Measurements from ENCODE around the gene NPHP4. TPM values are rescaled to one million over a fixed set of nuclear protein-coding genes. Genes with fewer than 3 reads are reported as not detected.

Gene NPHP4
- total RNA-seq, 2 experiments from 2014 or later: 14.2 to 15.7 TPM

DNA sequence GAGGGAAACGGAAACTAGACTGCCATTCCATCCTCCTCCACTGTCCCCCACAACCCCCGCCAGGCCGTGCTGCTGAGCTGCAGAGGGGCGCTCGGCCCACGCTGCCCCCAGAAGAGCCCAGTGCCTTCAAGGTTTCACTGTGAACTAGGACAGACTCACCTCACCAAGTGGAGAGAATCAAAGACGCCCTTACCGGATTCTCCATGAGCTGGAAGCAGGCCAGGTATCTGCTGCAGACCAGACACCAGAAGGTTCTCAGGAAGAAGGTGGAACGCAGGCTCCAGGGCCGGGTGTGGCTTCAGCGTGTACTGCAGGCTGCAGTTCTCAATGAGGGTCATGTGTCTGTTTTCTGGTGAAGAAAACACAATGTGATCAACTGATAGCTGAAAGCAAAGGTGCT lies 30.6 kb downstream of the NPHP4 start:
- POLR2A ChIA-PET: no interaction called here
- CTCF ChIA-PET: no interaction called here

DNA sequence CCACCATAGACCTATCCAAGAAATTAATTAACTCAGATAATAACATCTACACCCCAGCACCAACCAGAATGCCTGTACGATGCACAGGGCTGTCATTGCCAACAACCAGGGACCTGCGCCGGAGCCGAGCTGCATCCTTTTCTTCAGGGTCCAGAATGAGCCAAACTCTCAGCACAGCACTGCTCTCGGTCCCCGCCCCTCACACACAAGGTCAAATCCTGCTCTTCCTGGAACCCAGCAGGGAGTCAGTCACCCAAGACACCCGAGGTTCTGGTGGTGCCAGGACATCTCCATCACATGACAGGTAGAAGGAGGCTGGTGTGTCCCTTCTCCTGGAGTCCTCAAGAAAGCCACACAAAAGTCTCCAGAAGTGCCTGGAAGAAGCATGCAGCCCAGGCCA lies 31.9 kb downstream of the NPHP4 start:
- ChIA-PET POLR2A (no interaction called here), CTCF (no interaction called here)

DNA sequence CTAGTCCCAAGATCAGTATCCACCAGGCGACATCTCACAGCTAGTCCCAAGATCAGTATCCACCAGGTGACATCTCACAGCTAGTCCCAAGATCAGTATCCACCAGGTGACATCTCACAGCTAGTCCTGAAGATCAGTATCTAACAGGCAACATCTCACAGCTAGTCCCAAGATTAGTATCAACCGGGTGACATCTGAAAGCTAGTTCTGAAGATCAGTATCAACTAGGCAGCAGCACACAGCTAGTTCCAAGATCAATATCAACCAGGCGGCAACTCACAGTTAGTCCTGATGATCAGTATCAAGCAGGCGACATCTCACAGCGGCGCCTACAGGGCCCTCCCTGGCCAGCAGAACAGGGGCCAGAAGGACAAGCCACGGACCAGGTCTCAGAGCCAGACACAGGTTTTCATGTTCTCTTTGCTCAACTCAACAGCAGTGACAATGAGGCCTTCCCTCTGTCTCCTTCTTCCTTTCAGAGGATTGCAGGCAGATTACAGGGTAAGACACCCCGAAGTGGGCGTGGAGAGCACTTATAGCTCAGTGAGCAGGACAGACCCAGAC lies 32.5 kb downstream of the NPHP4 start:
- CTCF ChIA-PET: no interaction called here
- POLR2A ChIA-PET: no interaction called here

DNA sequence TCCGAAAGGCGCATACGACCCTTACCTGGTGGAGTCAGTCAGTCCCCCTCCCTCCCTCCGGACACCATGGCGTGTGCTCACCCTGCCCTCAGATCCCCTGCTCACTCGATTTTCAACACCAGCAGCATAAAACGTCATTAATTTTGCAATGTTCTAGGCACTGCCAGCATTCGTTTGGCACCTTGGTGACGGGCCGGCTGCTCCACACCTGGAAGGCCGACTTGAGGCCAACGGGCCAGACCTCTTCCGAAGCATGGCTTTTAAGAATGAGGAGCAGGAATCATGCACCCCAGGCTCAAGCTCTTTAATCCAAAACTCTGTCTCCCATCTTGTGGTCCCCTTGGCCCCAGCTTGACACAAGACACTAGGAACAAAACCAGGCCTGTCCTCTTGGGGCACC lies 33.1 kb downstream of the NPHP4 start:
- CTCF ChIA-PET: no interaction called here
- POLR2A ChIA-PET: no interaction called here

DNA sequence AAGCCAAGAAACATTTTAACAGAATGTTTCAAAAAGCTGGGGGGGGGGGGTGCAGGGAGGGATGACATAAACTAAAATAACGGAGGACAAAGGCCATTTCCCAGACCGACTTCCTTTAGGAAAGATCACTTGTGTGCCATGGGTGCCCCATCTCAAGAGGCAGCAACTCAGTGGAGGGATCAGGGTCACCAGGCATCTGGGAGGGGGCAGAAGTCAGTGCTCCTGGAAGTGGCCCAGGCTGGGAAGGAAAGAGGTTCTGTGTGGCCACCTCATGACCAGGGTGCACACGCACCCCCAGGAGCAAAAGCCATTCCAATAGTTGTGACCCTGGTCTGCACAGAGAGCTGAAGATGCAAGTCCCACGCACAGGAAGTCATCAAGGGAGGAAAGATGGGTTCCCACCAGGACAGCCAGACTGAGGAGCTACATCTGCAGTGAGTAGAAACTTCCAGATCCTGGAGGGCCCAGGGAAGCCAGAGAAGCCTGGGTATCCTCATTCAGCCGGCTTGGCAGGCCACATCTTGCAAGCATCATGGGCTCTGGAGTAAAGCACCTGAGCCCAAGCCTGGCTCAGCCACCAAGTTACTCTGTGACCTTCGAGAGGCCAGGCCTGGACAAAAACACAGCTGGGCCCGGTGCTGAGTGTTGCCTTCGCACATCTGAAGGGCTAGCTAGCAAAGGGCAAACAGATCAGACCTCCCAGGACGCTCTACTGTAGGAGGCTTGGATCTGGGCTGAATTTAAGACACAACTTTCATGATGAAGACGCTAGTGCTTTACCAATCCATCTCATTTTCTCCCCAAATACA lies 36.0 kb downstream of the NPHP4 start:
- ChIA-PET CTCF (no interaction called here), POLR2A (no interaction called here)

DNA sequence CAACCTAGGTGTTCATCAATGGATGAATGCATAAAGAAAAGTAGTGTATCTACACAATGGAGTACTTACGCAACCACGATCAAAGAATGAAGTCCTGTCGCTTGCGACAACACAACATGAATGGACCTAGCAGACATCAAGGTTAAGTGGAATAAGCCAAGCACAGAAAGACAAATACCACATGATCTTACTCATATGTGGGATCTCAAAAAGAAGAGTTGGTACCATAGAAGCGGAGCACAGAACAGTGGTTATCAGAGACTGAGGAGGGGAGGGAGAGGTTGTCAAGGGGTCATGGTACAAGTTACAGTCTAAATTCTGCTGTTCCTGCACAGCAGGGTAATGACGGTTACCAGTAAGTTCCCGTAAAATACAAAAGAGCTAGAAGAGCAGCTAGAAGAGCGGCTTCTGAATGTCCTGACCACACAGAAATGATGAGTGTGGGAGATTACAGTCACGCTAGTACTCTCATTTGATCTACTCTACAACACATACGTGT lies 36.7 kb downstream of the NPHP4 start:
- ChIA-PET CTCF (no interaction called here), POLR2A (no interaction called here)

DNA sequence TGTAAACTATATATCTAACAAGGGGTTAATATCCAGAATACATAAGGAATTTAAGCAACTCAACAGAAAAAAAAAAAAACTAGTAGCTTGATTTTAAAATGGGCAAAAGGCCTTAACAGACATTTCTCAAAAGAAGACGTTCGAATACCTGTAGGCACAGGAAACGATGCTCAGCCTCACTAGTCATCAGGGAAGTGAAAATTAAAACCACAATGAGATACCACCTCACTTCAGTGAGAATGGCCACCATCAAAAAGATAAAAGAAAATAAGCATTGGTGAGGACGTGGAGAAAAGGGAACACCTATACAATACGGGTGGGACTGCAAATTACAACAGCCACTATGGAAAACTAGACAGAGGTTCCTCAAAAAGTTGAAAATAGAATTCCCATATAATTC lies 37.3 kb downstream of the NPHP4 start:
- CTCF ChIA-PET: no interaction called here

DNA sequence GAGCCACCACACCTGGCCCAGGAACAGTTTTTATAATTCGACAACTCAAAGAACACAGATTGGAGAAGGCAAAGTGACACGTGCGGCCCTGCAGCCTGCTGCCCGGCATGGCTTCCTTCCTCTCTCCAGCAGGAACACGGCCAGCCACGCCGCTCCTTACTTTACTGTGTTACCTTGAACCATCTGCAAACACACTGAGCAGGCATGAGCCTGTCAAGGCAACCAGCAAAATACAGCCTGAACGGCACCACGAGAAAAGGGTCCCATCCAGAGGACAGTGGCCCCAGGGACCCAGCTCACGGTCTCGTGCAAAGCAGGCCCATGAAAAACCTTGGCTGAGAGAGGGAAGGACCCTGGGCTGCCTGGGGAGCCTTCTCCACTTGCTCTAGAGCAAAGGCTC lies 38.8 kb downstream of the NPHP4 start:
- ChIA-PET POLR2A (no interaction called here), CTCF (no interaction called here)

More for the DNA sequence above, 37.3 kb downstream of the NPHP4 start:
- POLR2A ChIA-PET: no interaction called here

DNA sequence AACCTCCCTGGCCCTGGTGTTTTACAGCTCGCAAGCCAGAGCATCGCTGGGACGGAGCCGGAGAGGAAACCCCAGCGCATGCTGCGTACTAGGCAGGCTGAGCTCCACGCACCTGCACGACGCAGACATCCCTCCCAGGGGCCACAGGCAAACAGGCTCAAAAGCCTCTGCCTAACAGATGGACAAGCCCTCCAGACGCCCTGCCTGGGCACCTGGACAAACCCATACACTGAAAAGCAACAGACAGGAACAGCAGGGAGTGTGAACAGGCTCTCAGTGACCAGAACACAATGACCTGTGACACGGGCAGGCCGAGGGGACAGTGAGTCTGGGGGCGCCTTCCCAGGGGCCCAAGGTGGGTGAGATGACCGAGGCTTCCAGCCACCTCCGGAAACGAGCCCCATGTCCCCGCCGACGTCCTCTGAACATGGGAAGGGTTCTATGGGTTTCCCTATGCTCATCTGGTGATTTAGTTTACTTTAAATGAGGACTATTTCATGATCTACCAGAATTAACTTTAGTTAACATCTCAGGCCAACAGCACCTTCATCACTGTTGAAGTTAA lies 40.3 kb downstream of the NPHP4 start:
- ChIA-PET POLR2A (no interaction called here), CTCF (no interaction called here)

DNA sequence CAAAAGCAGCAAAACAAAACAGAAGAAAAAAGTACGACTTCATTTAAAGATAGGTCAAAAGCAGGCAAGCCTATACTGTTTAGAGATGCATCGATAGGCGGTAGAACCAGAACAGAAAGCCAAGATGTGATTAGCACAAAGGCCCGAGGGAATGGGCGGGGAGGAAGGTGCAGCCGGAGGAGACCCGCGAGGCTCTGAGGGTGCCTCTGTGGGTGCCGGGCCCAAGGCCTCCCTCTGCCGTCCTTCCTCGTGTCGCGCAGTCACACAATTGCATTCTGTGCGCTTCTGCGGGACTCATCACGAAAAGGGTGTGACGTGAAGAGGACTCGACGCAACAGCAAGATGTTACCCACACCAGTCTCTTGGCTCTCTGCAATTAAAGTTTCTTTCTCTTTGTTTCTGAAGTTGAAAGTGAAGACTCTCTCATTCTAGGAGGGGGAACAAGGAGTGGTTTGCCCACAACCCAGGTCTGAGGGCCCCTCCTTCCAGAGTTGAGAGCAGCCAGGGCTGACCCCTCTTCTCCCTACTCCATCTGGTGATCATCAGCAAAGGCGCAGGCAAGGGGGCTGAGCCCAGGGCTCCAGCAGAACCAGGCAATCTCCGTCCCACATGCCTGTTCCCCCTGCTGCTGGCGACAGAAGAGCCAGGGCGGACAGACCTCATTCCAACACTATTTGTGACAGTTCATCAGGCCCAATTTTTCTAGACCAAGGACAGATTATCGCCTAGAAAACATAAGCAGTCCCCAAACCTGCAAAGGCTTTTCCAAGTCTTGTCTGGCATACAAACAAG lies 41.0 kb downstream of the NPHP4 start:
- ChIA-PET POLR2A (no interaction called here), CTCF (no interaction called here)

DNA sequence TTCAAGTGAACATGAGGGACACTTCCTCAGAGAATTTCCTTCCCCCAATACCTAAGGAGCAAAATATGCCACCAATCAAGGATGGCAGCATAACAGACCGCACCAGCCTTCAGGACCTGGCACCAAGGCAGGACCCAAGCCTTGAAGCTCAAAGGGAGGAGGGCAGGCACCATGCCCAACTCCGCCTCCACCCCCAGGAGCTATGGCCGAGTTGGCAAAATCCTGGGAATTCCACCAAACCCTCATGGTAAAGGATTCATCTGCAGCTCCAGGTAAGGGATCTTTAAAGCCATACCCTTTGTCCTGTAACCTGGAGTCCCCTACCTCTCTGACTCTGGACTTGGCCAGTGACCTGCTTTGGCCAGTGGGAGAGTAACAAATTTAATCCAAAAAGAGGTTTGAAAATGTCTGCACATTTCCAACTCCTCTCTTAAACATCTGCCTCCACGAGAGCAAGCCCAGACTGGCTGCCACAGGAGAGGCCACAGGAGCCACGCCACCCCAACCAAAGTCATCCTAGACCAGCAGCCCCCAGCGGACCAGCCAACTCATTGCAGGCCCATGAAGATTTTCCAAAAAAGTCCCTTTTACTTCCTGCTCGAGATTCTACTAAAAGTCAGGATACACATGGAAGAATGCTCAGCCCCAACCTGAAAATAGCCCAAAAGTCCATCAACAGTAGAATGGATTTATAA lies 41.9 kb downstream of the NPHP4 start:
- ChIA-PET CTCF (no interaction called here), POLR2A (no interaction called here)

DNA sequence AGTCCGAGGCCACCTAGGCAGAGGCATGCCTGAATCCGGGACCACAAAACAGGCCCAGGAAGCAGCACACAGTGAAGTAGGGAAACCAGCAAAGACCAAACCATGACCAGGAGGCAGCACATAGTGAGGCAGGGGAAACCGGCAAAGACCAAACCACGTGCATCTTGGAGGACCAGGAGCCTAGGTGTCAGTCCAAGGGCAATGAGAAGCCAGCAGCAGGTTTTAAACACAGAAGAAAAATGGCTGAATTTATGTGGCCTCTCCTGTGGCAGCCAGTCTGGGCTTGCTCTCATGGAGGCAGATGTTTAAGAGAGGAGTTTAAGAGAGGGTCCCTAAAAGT lies 42.5 kb downstream of the NPHP4 start:
- ChIA-PET POLR2A (no interaction called here), CTCF (no interaction called here)

DNA sequence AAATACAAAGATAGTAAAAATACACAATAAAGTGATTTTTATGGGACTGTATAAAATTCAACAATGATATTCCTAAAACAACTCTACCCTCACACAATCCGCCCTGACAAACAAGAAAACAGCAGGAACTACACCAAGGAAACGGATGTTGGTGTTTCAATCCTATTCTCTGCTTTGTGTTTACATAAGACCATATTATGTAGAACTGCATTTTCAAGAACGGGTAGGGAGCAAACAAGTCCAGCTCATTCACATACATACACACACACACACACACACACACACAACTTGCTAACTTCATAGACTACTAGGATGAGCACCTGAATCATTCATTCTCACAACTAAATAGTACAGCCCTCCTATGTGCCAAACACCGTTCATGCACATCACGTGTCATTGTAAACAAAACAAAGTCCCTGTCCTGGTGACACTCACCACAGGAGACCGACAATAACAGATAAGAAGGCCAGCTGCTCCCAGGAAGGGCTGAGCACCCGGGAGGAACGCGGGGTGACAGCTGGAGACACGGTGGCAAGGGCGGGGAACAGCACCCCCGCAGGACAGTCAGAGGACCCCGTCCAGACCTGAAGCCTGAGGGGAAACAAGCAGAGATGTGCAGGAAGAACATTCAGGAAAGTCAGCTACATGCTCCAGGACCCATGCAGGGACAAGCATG lies 43.0 kb downstream of the NPHP4 start:
- POLR2A ChIA-PET: no interaction called here
- CTCF ChIA-PET: interaction anchor here (0.6 kb wide), 1 partner anchor 745 kb away, joined by 4 read pairs; no protein-coding TSS in a partner anchor

DNA sequence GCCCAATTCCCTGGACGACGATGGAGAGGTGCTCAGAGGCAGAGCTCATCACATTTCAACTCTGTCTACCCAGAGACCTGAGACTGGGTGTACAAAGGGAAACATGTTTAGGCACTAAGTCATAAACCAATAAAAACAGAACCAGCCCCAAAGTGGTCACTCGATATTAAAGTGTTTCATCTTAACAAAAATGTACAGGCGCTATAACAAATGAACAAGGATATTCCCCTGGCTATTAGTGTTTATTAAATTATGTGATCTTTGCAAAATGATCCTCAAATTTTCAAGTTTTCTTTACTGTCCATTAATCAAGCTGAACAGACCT lies 43.6 kb downstream of the NPHP4 start:
- POLR2A ChIA-PET: no interaction called here
- CTCF ChIA-PET: no interaction called here

DNA sequence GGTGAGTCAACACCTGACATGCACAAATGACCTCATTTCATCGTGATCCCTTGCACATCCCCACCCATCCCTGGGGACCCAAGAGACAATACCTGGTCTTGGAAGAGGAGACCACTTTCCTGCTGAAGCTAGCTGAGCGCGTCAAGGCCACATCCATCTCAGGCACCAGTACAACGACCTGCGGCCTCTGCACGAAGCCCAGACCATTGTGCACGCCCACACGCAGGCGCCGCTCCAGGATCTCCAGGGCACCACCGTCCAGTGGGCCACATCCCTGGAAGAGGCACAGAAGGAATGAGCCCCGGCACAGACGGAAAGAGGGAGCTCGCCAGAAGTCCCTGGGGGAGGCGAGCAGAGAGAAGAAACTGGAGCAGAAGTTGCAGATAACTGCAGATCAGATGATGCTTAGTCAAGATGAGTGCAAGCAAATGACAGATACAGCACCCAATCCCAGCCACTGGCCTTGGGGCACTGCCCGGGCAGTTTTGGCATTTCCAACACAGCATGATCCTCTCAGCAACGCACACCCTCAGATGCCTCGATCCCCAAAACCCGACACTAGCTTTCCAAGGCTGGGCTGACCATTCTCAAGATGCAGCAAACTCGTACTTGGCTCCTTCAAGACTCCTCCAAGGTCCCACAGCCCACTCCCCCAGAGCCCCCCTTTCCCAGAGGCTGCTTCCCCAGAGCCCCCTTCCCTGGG lies 44.1 kb downstream of the NPHP4 start:
- POLR2A ChIA-PET: no interaction called here
- CTCF ChIA-PET: no interaction called here

DNA sequence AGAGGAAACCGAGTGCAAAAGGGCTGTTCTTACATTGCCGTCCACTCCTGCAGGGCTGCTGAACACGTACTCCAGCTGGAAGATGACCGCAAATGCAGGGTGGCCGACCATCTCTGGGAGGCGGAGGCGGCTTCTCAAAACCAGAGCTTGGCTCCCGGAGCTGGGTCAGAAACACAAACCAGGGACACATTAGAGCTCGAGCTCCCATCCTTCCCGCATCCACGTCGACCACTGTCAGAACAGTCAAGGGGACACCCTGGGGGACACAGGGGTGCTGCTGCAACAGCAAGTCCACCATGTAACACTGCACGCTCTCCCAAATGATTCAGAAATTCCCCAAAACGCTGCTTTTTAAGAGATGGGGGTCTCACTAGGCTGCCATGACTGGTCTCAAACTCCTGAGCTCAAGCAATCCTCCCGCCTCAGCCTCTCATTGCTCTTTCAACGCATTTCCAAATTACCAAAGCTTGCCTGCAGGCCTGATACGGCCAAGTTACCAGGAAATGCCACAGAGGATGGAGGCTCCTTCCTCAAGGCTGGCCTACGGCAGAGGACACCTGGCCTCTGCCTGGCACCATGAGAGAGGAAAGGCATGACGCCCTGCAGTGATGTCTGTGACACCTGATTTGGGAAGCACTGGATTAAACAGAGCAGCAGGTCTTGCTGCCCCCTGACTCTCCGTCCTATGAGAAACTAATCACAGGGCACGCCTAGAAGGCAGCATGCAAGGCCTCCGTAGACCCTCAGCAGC lies 45.0 kb downstream of the NPHP4 start:
- POLR2A ChIA-PET: interaction anchor here (0.6 kb wide), 1 partner anchor 16 kb away, joined by 5 read pairs; no protein-coding TSS in a partner anchor
- CTCF ChIA-PET: interaction anchor here (0.6 kb wide), 1 partner anchor 82 kb away, joined by 3 read pairs; no protein-coding TSS in a partner anchor

DNA sequence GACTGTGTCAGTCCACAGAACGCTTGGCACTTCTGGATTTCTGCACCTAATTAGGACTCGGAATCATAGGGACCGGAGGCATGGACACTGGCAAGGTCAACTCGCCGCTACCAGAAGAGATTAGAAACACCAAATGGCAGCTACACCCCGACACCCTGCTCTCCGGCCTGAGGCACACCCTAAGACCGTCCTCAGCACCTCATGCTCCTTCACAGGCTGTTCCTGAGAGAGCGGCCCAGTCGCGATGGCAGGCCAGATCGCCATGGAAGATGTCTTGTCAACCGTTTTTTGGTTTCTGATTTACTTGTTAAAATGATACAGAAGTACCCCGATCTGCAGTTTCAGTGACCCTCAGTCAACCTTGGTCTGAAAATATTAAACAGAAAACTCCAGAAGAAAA lies 46.8 kb downstream of the NPHP4 start:
- POLR2A ChIA-PET: no interaction called here
- CTCF ChIA-PET: no interaction called here

DNA sequence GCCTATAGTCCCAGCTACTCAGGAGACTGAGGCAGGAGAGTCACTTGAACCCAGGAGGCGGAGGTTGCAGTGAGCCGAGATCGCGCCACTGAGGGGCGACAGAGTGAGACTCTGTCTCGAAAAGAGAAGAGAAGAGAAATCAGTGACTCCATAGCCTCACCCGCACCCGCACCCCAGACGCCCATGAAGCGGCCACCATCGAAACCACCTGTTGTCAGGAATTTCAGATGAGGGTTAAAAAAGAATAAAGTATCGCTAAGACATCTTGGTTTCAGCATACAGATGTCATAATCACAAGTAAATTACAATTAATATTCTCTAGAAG lies 47.4 kb downstream of the NPHP4 start:
- POLR2A ChIA-PET: no interaction called here
- CTCF ChIA-PET: no interaction called here
